Effector CD4-positive, alpha-beta T cell (primary cell): ENCODE results near the gene AKAP9.
"Not testable (repeated sequence)": the region's sequence is repeated elsewhere in the genome, so short reads cannot be mapped to it uniquely, and the experiment has no call there.

Experiments
- DNase-seq: peaks from one replicate; pipeline ENCODE4 v3.0.0-alpha.2; 2020

Gene AKAP9

DNA sequence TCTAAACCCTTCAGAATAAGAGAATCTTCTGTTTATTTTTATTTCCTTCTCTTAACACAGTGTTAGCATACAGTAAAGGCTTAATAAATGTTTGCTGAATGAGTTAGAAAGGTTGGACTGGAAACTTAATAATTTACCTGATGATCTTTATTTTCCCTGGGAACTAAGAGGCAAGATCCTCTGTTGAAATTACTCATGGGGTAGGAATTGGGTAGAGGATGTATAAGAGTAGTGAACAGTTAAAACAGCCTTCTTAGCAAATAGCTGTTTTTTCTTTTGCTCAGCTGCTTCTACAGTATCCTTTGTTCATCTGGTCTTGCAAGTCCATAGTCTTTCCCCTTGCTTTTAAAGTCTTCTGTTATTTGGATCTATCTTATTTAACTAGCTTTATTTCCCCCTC, 80.0 kb downstream of the AKAP9 start:
- DNase-seq, result no peak

DNA sequence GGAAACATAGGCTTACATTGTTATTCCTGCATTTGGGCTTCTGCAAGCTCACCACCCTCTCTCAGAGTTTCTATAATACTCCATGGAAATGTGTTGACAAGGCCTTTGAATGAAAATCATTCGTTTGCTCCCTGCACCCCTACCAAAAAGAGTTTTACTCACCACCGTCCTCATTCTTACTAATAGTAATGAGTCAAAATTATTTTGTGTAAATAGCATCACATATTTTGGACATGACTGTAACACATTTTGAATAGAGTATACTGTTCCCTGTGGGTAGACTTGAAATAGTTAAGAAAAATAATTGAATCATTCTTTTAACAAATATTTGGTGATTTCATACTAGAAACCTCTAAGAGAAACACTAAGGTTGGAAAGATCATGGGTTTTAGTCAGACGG, 84.6 kb downstream of the AKAP9 start:
- no peak for DNase-seq

DNA sequence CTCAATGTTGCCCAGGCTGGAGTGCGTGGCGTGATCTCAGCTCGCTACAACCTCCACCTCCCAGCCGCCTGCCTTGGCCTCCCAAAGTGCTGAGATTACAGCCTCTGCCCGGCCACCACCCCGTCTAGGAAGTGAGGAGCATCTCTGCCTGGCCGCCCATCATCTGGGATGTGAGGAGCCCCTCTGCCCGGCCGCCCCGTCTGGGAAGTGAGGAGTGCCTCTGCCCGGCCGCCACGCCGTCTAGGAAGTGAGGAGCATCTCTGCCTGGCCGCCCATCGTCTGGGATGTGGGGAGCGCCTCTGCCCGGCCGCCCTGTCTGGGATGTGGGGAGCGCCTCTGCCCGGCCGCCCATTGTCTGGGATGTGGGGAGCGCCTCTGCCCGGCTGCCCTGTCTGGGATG, 86.0 kb downstream of the AKAP9 start:
- DNase-seq, result not testable (repeated sequence)

DNA sequence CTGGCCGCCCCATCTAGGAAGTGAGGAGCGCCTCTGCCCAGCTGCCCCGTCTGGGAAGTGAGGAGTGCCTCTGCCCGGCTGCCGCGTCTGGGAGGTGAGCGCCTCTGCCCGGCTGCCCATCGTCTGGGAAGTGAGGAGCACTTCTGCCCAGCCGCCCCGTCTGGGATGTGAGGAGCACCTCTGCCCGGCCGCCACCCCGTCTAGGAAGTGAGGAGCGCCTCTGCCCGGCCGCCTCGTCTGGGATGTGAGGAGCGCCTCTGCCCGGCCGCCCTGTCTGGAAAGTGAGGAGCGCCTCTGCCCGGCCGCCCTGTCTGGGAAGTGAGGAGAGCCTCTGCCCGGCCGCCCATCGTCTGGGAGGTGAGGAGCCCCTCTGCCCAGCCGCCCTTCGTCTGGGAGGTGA, 86.5 kb downstream of the AKAP9 start:
- not testable (repeated sequence) for DNase-seq

DNA sequence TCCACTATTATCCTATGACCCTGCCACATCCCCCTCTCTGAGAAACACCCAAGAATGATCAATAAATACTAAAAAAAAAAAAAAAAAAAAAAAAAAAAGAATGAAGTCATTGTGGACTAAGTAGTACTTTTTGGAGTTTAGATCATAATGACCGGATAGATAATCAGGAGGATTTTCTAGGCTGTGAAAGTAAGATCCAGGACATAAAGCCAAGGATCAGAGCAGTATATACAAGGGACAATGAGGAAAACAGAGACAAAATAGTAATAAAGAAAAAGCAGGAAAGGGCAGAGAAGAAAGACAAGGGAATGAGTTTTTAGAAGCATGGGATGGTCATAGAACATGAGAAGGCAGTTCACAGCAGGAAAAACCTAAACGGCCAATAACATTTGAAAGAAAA, 87.6 kb downstream of the AKAP9 start:
- DNase-seq, result no peak

DNA sequence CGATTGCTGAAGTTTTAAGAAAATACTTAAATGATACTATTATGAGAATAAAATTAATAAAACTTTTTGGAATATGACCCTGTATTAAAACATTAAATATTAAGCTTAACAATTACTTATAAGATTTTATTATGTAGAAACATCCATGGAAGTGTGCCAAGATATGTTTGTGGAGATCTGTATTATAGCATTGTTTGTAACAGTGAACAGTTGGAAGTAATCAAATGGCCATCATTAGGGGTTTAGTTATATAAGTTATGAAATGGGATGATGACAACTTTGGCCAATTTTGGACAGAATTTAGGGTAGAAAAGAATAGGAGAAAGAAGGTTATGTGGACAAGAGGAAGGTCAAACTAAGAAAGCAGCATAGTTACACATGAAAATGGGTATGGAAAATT, 88.0 kb downstream of the AKAP9 start:
- DNase-seq, result no peak

DNA sequence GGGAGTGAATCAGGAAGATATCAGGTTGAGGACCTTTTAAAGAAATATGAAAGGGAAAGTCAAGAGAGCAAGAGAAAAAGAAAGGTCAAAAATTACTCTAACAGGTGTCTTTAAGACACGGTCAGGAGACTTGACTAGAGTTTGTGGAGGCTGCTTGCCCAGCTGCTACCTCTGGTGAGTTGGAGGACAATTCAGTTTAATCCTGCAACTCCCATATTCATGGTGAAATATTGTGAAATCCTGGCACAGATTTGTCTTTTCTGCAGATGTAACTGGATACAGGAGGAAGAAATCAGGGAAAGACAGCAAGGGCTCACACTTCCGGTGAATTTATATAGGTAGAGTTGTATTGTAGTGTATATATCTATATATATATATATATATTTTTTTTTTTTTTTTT, 93.5 kb downstream of the AKAP9 start:
- no peak for DNase-seq

DNA sequence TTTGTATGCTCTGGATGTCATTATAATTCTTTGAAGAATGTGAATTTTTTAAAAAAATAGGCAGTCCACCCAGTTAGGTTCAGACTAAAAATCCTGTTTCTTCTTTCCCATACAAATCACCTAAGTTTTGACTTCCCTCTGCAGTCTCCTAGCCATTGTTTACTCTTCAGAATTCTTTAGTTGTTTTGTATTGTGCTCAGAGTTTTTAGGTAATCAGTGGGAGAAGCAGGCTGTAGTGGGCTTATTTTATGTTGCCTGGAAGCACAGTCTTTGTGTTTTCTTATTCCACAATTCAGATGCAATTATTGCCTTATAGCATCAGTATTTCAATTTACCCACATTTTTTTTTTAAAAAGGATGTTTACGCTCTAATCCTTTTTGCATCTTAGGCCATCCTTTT, 94.9 kb downstream of the AKAP9 start:
- DNase-seq, result no peak

DNA sequence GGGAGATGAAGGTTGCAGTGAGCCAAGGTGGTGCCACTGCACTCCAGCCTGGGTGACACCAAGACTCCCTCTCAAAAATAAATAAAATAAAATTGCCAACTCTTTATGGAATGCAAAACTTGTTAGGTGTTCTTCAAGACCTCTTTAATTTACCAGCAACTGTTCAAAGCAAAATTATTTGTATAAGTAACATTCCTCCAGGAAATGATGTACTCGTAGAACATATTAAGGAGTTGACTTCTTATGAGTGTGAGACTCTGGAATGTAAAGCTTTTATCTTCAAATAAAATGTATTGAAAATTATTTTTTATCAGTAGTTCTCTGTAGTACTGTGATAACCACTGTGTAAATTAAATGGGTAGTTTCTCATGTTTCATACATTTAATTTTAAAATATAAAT, 99.2 kb downstream of the AKAP9 start:
- DNase-seq, result no peak

DNA sequence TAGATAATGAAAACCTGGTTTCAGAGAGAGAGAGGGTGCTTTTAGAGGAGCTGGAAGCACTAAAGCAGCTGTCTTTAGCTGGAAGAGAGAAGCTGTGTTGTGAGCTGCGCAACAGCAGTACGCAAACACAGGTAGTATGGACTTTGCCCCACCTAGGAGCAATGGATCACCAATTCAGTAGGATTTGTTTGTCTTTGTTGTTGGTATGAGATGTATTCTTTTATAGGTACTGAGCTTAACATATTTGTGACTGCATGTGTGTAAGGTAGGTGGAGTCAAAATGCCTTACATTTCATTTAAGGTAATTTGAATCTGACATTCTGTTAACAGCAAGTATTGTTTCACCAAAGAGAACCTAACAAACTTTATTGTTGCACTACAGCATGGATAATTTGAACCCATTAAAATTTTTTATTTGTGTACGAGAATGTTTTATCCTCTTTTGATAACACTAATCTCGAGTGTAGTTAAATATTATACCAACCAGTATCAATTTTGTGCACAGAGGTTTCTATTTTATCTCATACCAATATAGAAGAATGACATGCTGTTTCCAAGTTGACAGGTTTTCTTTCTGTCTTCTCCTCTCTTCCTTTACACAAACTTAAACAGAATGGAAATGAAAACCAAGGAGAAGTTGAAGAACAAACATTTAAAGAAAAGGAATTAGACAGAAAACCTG, 101.5 kb downstream of the AKAP9 start:
- no peak for DNase-seq

DNA sequence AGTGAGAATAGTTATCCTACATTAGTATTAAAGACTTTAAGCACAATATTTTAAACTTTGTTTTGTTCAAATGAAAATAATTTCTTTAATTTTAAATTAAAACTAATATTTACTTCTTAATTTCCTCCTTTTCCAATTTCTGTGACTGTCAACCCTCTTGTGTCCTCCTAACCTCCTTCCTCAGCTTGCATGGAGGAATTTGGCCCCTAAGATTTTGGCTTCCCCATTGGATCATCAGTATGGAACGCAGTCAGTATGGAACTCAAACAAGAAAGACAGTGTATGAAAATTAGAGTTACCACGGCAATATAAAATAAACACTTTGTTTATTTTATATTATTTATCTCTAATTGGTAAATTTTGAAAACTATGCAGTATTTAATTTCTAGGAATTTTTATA, 102.4 kb downstream of the AKAP9 start:
- DNase-seq, result no peak

DNA sequence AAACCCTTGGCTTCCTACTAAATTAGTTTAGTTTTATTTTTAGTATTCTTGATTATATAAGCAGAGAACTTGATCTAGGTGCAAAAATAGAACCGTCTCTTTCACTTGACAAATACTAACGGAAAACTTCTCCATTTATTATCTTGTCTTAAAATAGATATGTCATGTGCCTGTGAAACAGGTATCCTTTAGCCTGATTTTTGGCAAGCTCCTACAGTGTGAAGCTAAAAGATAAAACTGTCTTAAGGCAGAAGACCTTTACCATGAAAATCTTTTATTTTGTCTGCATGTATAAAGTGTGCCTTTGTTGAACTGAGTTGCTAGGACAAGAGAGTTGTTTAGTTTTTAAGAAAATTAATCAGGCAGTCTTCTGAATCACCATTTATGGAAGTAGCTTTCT, 103.0 kb downstream of the AKAP9 start:
- no peak for DNase-seq

DNA sequence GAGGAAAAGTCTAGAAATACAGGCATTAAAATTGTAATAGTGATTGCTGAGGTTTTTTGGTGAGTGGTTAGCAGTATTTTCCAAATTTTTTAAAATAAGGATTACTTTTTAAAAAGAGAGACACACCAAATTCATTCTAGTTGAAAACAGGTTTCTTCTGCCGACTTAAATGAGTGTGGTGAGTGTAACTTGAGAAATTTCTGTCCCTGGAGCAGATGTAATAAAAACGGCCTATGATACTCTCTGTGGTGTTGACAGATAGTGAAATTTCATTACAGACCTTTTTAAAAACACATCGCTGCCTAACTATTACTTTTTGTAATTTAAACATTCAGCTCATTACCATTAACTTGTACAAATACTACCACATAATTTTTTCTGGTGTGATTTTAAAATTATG, 103.5 kb downstream of the AKAP9 start:
- DNase-seq, result no peak

DNA sequence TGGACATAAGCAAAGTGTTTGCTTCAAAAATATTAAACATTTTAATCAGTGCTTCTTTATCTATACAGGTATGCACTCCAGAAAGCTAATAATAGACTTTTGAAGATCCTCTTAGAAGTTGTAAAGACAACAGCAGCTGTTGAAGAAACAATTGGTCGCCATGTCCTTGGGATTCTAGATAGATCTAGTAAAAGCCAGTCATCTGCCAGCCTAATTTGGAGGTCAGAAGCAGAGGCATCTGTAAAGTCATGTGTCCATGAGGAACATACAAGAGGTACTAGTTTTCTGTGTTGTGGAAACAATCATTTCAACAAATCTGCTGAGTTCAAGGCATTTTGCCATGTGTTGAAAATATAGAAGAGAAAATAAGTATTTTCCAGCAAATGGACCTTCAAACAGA, 104.3 kb downstream of the AKAP9 start:
- no peak for DNase-seq

DNA sequence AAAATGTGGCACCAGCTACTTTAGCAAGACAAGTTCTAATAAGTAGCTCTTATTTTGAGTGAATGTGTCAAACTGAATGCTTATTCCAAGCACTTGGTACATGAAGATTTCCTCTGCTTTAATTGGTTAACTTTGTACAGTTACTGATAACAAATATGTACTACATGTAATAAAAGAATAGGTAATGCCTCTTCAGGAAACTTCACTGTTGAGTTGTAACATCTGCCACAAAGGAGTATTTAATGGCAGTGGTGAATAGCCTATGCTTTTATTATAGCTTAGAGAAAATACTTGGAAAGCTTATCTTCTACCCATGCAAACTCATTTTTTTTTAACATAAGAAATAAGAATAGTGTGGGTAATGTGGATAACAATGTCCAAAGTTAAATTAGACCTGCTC, 111.0 kb downstream of the AKAP9 start:
- no peak for DNase-seq

DNA sequence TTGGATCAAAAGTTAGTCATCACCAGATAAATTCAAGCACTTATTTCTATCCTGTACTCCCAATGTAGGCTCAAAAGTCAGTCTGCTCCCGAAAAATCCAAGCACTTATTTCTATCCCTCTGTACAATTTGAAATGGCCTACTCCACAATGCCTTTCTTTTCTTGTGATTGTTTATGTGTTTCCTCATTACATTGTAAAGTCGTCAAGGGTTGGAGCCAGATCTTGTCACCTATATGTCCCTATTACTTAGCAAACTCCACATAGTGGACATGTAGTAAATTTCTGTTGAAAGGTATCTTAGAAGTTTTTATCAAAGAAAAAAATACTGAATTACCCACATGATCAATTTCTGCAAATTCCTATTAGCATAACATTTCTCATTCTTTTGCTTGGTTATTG, 111.5 kb downstream of the AKAP9 start:
- DNase-seq, result no peak

DNA sequence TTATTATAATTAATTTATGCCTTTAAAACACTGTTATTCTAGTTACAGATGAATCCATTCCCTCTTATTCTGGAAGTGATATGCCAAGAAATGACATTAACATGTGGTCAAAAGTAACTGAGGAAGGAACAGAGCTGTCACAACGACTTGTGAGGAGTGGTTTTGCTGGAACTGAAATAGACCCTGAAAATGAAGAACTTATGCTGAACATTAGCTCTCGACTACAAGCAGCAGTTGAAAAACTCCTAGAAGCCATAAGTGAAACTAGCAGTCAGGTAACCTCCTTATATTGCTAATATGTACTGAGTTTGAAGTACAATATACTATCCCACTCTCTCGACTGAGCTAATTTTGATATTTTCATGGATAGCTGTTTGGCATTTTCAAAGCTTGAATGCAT, 112.0 kb downstream of the AKAP9 start:
- DNase-seq, result no peak

DNA sequence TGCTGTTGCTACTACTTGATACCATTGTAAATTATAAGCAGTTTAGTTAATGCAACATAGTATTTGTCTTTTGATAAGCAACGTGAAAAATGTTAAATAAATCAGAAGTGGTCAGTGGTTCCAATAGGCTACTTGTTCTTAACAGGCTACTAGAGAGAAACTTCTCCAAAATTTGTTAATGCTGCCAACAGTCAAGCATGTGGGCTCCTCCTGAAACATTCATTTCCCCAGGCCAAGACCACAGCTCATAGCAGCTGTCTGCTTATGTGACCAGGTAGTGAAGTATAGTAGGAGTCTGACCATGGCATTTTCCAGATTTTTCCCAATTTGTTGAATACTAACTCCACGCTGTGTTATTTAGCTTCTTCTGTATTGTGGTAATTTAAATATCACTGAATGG, 112.7 kb downstream of the AKAP9 start:
- no peak for DNase-seq

DNA sequence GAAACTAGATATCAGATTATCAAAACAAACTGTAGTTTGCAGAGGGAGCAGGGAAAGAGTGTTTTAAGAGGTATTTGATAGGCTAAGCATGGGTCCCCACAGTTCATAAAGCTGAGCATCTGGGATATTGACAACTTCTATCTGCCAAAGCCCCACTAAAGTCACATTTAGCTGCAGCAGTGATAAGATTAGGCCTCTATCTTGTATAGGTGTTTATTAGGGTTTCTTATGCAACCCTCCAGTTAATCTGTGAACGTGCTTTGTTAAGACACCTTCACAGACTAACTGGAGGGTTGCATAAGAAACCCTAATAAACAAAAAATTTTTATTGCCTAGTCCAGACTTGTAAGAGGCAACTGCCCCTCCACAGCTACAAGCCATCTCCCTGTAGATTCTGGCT, 115.6 kb downstream of the AKAP9 start:
- no peak for DNase-seq

DNA sequence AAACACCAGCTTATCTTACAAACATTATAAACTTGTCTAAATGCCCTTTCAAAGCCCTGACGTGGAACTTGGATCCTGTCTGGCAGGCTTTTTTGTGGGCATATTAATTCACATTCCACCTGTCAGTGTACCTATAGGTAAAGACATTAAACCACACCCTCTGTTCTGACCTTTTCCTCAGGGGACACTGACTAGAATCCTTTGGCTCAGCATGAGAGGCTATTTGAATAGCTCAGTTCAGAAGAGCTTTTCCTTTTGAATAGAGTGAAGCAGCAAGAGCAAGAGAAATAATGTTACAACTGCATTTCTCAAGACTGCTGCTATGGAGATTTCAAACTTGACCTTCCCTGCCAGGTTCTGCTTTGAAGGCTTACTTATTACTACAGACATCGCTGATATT, 116.7 kb downstream of the AKAP9 start:
- no peak for DNase-seq

DNA sequence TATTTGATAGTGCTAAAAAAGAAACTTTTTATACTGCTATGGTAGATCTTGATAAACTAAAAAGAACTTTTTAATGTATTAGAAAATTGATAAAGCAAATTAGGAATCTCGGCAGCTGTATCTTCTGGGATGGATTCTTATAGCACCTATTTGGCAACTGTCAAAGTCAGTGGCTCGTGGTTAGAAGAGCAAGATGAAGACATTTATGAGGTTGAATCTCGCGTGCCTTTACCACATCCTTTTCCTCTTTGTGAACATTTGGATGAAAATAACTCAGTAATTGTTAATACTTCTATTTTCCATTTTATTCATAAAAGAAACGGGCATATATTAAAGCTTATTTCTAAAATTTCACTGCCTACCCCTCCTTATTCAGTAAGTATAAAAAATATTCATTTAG, 117.4 kb downstream of the AKAP9 start:
- no peak for DNase-seq

DNA sequence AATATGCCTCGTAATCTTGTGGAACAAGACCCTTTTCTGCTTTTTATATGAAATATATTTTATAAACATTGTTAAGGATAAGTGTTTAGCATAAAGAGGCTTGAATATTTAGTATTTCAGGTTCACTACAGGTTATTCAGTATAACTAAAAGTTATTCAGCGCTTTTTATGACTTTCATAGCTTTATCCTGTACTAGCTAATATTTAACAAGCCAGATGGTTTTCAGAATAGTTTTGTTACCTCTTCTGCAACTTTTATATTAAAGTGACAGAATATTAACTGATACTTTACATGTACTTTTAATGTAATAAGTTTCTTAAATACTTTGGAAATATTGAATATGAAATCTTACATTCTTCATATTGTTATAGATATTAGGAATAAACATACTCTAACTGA, 118.2 kb downstream of the AKAP9 start:
- no peak for DNase-seq

DNA sequence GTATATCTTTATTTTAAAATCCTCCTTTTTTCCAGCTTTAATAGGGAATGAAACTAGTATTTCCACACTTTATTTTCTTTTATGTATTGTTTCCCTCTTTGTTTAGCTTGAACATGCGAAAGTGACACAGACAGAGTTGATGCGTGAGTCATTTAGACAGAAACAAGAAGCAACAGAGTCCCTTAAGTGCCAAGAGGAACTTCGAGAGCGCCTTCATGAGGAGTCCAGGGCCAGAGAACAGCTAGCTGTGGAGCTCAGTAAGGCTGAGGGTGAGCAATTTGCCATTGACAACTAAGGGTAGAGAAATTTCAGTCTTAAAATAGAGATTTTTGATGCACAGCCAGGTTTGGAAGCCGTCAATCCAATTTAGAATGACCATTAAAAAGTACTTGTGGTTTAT, 120.5 kb downstream of the AKAP9 start:
- no peak for DNase-seq

DNA sequence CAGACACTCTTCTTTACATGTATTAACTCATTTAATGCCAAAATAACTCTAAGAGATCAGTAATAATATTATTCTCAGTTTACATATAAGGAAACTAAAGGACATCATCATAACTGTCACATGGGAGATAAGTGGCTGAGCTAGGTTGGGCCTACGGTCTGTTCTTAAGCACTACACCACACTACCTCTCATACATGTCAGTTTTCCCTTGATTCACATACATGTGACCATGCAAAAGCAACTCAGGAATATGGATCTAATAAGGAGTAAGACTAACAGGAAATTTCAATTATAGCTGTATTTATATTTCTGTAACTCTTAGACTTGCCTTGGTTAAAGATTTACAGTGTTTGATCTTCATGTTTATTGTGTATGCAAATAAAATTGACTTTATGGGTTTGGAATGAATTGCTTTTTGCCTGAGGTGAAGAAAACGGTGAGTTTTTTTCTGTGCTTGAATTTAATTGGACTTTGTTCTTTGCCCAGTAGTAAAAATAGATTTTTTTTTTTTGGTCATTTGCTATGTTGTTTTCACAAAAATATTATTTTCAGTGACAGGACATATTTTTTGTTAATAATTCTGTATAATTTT, 123.9 kb downstream of the AKAP9 start:
- no peak for DNase-seq

DNA sequence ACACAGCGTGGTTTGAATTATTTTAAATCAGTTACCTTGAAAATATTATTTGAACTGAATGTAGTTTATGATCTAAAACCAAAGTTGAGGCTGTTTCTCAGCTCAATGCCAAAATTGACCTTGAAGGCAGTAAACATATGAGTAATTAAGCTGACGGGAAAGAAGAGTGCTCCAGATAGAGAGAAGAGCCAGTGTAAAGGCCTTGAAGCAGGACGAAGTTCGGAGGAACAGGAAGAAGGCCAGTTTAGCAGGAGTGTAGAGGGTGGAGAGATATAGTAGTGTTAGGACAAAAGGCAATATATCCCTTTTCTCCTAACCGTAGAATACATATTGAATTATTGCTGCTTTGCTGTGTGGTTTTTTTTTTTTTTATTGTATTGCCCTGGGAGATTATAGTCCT, 130.4 kb downstream of the AKAP9 start:
- no peak for DNase-seq
